Neural progenitor cell (in vitro differentiated cells): ENCODE data around the gene AGAP9. TPM values are rescaled to one million over a fixed set of nuclear protein-coding genes. Genes with fewer than 3 reads are reported as not detected.
"Not testable (repeated sequence)": the region's sequence is repeated elsewhere in the genome, so short reads cannot be mapped to it uniquely, and the experiment has no call there.

Experiments used
- DNase-seq: peaks from one replicate; pipeline ENCODE4 v3.0.0-alpha.2; 2016; ENCODE audit warnings: low spot score
- H2AFZ ChIP-seq: fragments of 200-600 bp; sonication (generic); replicated peaks from 2 replicates; pipeline ENCODE4 v1.6.1; 2016; ENCODE audit warnings: antibody characterized with exemption
- H3F3A ChIP-seq: fragments of 200-600 bp; sonication (generic); 2 replicates; pipeline ENCODE4 v1.6.1; 2016; ENCODE audit warnings: antibody characterized with exemption, low read depth
- H3K27ac ChIP-seq: fragments of 200-600 bp; sonication (generic); 2 replicates; pipeline ENCODE4 v1.5.1; 2016; ENCODE audit warnings: mild to moderate bottlenecking
- H3K27me3 ChIP-seq: fragments of 200-600 bp; sonication (generic); 2 replicates; pipeline ENCODE4 v1.6.1; 2016; ENCODE audit warnings: mild to moderate bottlenecking, moderate library complexity
- H3K36me3 ChIP-seq: fragments of 200-600 bp; sonication (generic); 2 replicates; pipeline ENCODE4 v1.5.1; 2016
- H3K4me1 ChIP-seq: fragments of 200-600 bp; sonication (generic); 2 replicates; pipeline ENCODE4 v1.6.1; 2016; ENCODE audit warnings: mixed run types
- H3K4me2 ChIP-seq: fragments of 200-600 bp; sonication (generic); 2 replicates; pipeline ENCODE4 v1.6.1; 2016
- H3K4me3 ChIP-seq: fragments of 200-600 bp; sonication (generic); 2 replicates; pipeline ENCODE4 v1.5.1; 2016
- H3K79me2 ChIP-seq: fragments of 200-600 bp; sonication (generic); 2 replicates; pipeline ENCODE4 v1.6.1; 2016; ENCODE audit warnings: low read depth
- H3K9ac ChIP-seq: fragments of 200-600 bp; sonication (generic); 2 replicates; pipeline ENCODE4 v1.6.1; 2016
- H3K9me3 ChIP-seq: fragments of 200-600 bp; sonication (generic); 2 replicates; pipeline ENCODE4 v1.5.1; 2016; ENCODE audit warnings: low read depth
- H4K20me1 ChIP-seq: fragments of 200-600 bp; sonication (generic); 2 replicates; pipeline ENCODE4 v1.6.1; 2016; ENCODE audit warnings: low read depth
- H3K27ac Mint-ChIP-seq: 3 replicates; pipeline ENCODE4 v1.8.0; 2021; ENCODE audit warnings: mixed read lengths
- H3K27me3 Mint-ChIP-seq: 2 replicates; pipeline ENCODE4 v1.8.0; 2022; ENCODE audit warnings: low read depth, mild to moderate bottlenecking, inconsistent platforms, moderate library complexity, mixed read lengths; ENCODE audit not compliant: insufficient read depth
- H3K36me3 Mint-ChIP-seq: 3 replicates; pipeline ENCODE4 v1.8.0; 2021; ENCODE audit warnings: mixed read lengths
- H3K4me1 Mint-ChIP-seq: 3 replicates; pipeline ENCODE4 v1.8.0; 2021; ENCODE audit warnings: mixed read lengths
- H3K4me3 Mint-ChIP-seq: 3 replicates; pipeline ENCODE4 v1.8.0; 2021; ENCODE audit warnings: mild to moderate bottlenecking, moderate library complexity, mixed read lengths
- H3K9me3 Mint-ChIP-seq: 3 replicates; pipeline ENCODE4 v1.8.0; 2020; ENCODE audit warnings: mixed read lengths
- total RNA-seq: library from RNA; depleted of rRNA; stranded (reverse); fragments of >200 nt; gene quantifications from 2 replicates; pipeline ENCODE4 v1.2.3, GENCODE V29; 2015; ENCODE audit warnings: low replicate concordance

The AGAP9 gene
- 11.5 and 12.7 TPM in 2 replicates for total RNA-seq

GRCh38 chr10:47523475-47523874, at the start of gene AGAP9:
TSS of gene AGAP9 (minus strand) at chr10:47523638. CDS start at chr10:47523526, 112 bp downstream.
- H2AFZ ChIP-seq, H3K9me3 Mint-ChIP-seq, H3K27ac ChIP-seq, H3K4me1 Mint-ChIP-seq, H3K4me1 ChIP-seq, H3K4me2 ChIP-seq, H3F3A ChIP-seq, H3K36me3 Mint-ChIP-seq, H3K4me3 Mint-ChIP-seq, H3K27ac Mint-ChIP-seq, DNase-seq, H3K4me3 ChIP-seq, H3K36me3 ChIP-seq, H3K27me3 ChIP-seq, H3K27me3 Mint-ChIP-seq, H3K79me2 ChIP-seq, H3K9me3 ChIP-seq, H4K20me1 ChIP-seq, H3K9ac ChIP-seq: not testable (repeated sequence)

GRCh38 chr10:47571138-47571912, 47.9 kb upstream of the AGAP9 start:
- not testable (repeated sequence) for H3K4me3 Mint-ChIP-seq, H3K9ac ChIP-seq, H3K27ac ChIP-seq, H3K36me3 ChIP-seq, H4K20me1 ChIP-seq, H3K4me1 ChIP-seq, H3K27me3 Mint-ChIP-seq, H3K79me2 ChIP-seq, H2AFZ ChIP-seq, H3K9me3 Mint-ChIP-seq, H3K9me3 ChIP-seq, H3F3A ChIP-seq, H3K4me1 Mint-ChIP-seq, H3K4me3 ChIP-seq, H3K36me3 Mint-ChIP-seq, H3K27me3 ChIP-seq, H3K4me2 ChIP-seq, H3K27ac Mint-ChIP-seq, DNase-seq

GRCh38 chr10:47566757-47567156, 43.3 kb upstream of the AGAP9 start:
- not testable (repeated sequence) for H3K4me1 ChIP-seq, H3K9ac ChIP-seq, H3K9me3 ChIP-seq, H3K36me3 Mint-ChIP-seq, H3K4me2 ChIP-seq, DNase-seq, H3K4me1 Mint-ChIP-seq, H3F3A ChIP-seq, H3K27me3 ChIP-seq, H3K27ac Mint-ChIP-seq, H3K4me3 Mint-ChIP-seq, H3K36me3 ChIP-seq, H3K79me2 ChIP-seq, H2AFZ ChIP-seq, H3K4me3 ChIP-seq, H4K20me1 ChIP-seq, H3K9me3 Mint-ChIP-seq, H3K27me3 Mint-ChIP-seq, H3K27ac ChIP-seq

GRCh38 chr10:47566108-47566699, 42.8 kb upstream of the AGAP9 start:
- not testable (repeated sequence) for H3K36me3 ChIP-seq, H4K20me1 ChIP-seq, H3K36me3 Mint-ChIP-seq, H3K4me3 ChIP-seq, H3K27me3 Mint-ChIP-seq, H3K27ac ChIP-seq, H2AFZ ChIP-seq, H3K79me2 ChIP-seq, H3K4me1 ChIP-seq, H3K27me3 ChIP-seq, H3K27ac Mint-ChIP-seq, H3K9ac ChIP-seq, H3K9me3 Mint-ChIP-seq, H3K9me3 ChIP-seq, H3K4me3 Mint-ChIP-seq, H3K4me1 Mint-ChIP-seq, H3F3A ChIP-seq, H3K4me2 ChIP-seq, DNase-seq

- H3K4me3 ChIP-seq, H3K27me3 Mint-ChIP-seq, DNase-seq, H2AFZ ChIP-seq, H3K9me3 Mint-ChIP-seq, H4K20me1 ChIP-seq, H3K27ac Mint-ChIP-seq, H3K9me3 ChIP-seq, H3K4me3 Mint-ChIP-seq, H3K27me3 ChIP-seq, H3K9ac ChIP-seq, H3K4me1 Mint-ChIP-seq, H3K36me3 ChIP-seq, H3K36me3 Mint-ChIP-seq, H3K4me2 ChIP-seq, H3K27ac ChIP-seq, H3K4me1 ChIP-seq, H3K79me2 ChIP-seq, H3F3A ChIP-seq: not testable (repeated sequence)
Observed at GRCh38 chr10:47565517-47565920, 42.1 kb upstream of the AGAP9 start.

GRCh38 chr10:47564953-47565352, 41.5 kb upstream of the AGAP9 start:
- H3K27ac Mint-ChIP-seq, H3K27ac ChIP-seq, H3K4me2 ChIP-seq, H3K4me1 Mint-ChIP-seq, H3K36me3 Mint-ChIP-seq, H3K79me2 ChIP-seq, H3K9me3 ChIP-seq, H3K9me3 Mint-ChIP-seq, H3K36me3 ChIP-seq, H3K27me3 ChIP-seq, H3K4me3 ChIP-seq, H2AFZ ChIP-seq, H3K4me3 Mint-ChIP-seq, H3K27me3 Mint-ChIP-seq, H4K20me1 ChIP-seq, H3K9ac ChIP-seq, H3K4me1 ChIP-seq, DNase-seq, H3F3A ChIP-seq: not testable (repeated sequence)

- not testable (repeated sequence) for H3K36me3 Mint-ChIP-seq, H2AFZ ChIP-seq, H3K4me1 ChIP-seq, H3K4me1 Mint-ChIP-seq, H3K27ac ChIP-seq, H3K36me3 ChIP-seq, DNase-seq, H3F3A ChIP-seq, H3K4me3 ChIP-seq, H3K9me3 ChIP-seq, H3K27me3 ChIP-seq, H3K27me3 Mint-ChIP-seq, H3K9me3 Mint-ChIP-seq, H3K27ac Mint-ChIP-seq, H3K9ac ChIP-seq, H4K20me1 ChIP-seq, H3K4me3 Mint-ChIP-seq, H3K4me2 ChIP-seq, H3K79me2 ChIP-seq
Observed at GRCh38 chr10:47564318-47564717, 40.9 kb upstream of the AGAP9 start.

GRCh38 chr10:47560452-47560851, 37.0 kb upstream of the AGAP9 start:
- DNase-seq, H3K36me3 Mint-ChIP-seq, H2AFZ ChIP-seq, H3K27ac ChIP-seq, H3K4me1 Mint-ChIP-seq, H3K9ac ChIP-seq, H3K9me3 ChIP-seq, H3K27me3 ChIP-seq, H3K27ac Mint-ChIP-seq, H3K79me2 ChIP-seq, H3K36me3 ChIP-seq, H3K4me1 ChIP-seq, H3K9me3 Mint-ChIP-seq, H4K20me1 ChIP-seq, H3K4me3 Mint-ChIP-seq, H3F3A ChIP-seq, H3K27me3 Mint-ChIP-seq, H3K4me3 ChIP-seq, H3K4me2 ChIP-seq: not testable (repeated sequence)
